ENCODE data around the gene ZNF30. TPM values are rescaled to one million over a fixed set of nuclear protein-coding genes. Genes with fewer than 3 reads are reported as not detected.

Gene ZNF30
- total RNA-seq, 2 experiments from 2014 or later = 4.2 to 4.4 TPM

- no peak for TF ChIP-seq CTCF (IDR thresholded peaks at IDR 0.05)
- H3K4me3 Mint-ChIP-seq = no peak overlapping the region
- DNase-seq (no peak), ATAC-seq (no peak)
- no peak overlapping the region for H3K27ac Mint-ChIP-seq
- POLR2A ChIA-PET = interaction anchor here (0.7 to 1.6 kb wide), 4 partner anchors 30 to 133 kb away, joined by 3 to 8 read pairs (median 4); no protein-coding TSS in a partner anchor
- peaks cover 24% of the 10 kb centered on the region for H3K4me1 Mint-ChIP-seq (ENCODE audit: low read depth)
- peaks cover 26% of the 10 kb centered on the region for H3K9me3 Mint-ChIP-seq
- H3K27me3 Mint-ChIP-seq = no peaks in the 10 kb centered on the region
- no peaks in the 10 kb centered on the region for H3K36me3 Mint-ChIP-seq (ENCODE audit: low read depth)
- CTCF ChIA-PET = interaction anchor here (0.6 to 4.7 kb wide), 29 partner anchors 8 to 134 kb away, joined by 3 to 92 read pairs (median 4); partner anchors contain the start of genes GRAMD1A and ZNF30
- intact Hi-C loops (cut with micrococcal nuclease) = loop anchor here (2.0 kb wide), 1 partner anchor 41 kb away; no protein-coding TSS in a partner anchor
Observed at GRCh38 chr19:34972163-34972705, 45.5 kb downstream of the ZNF30 start.

GRCh38 chr19:34974646-34975045, 47.9 kb downstream of the ZNF30 start:
- ChIA-PET POLR2A (interaction anchor here (0.9 kb wide), 1 partner anchor 11 kb away, joined by 3 read pairs; the partner anchor contains the start of gene ZNF792), CTCF (interaction anchor here (1.0 to 4.7 kb wide), 5 partner anchors 21 to 69 kb away, joined by 3 to 92 read pairs (median 4); partner anchors contain the start of gene ZNF30)
- Mint-ChIP-seq H3K4me3 (no peak overlapping the region), H3K36me3 (ENCODE audit: low read depth) (no peaks in the 10 kb centered on the region), H3K27me3 (no peaks in the 10 kb centered on the region), H3K27ac (no peak overlapping the region), H3K4me1 (ENCODE audit: low read depth) (peaks cover 24% of the 10 kb centered on the region), H3K9me3 (peaks cover 14% of the 10 kb centered on the region)
- intact Hi-C loops (cut with micrococcal nuclease) = no loop called here
- no peak for TF ChIP-seq CTCF (IDR thresholded peaks at IDR 0.05)
- no peak for ATAC-seq
- no peak for DNase-seq

GRCh38 chr19:34975056-34975455, 48.4 kb downstream of the ZNF30 start:
- no peak for ATAC-seq
- POLR2A ChIA-PET = no interaction called here
- H3K4me3 Mint-ChIP-seq = no peak overlapping the region
- intact Hi-C loops (cut with micrococcal nuclease) = no loop called here
- CTCF ChIA-PET = interaction anchor here (1.2 to 4.7 kb wide), 2 partner anchors 21 to 37 kb away, joined by 3 to 92 read pairs; no protein-coding TSS in a partner anchor
- peaks cover 11% of the 10 kb centered on the region for H3K9me3 Mint-ChIP-seq
- DNase-seq = no peak
- H3K4me1 Mint-ChIP-seq (ENCODE audit: low read depth) = peaks cover 24% of the 10 kb centered on the region
- H3K36me3 Mint-ChIP-seq (ENCODE audit: low read depth) = no peaks in the 10 kb centered on the region
- no peaks in the 10 kb centered on the region for H3K27me3 Mint-ChIP-seq
- TF ChIP-seq CTCF (IDR thresholded peaks at IDR 0.05) = no peak
- H3K27ac Mint-ChIP-seq = no peak overlapping the region

- no peak overlapping the region for H3K4me3 Mint-ChIP-seq
- POLR2A ChIA-PET = interaction anchor here (0.6 to 1.0 kb wide), 3 partner anchors 17 to 51 kb away, joined by 3 read pairs; no protein-coding TSS in a partner anchor
- DNase-seq (no peak), ATAC-seq (no peak)
- H3K36me3 Mint-ChIP-seq (ENCODE audit: low read depth) = no peaks in the 10 kb centered on the region
- no peak for TF ChIP-seq CTCF (IDR thresholded peaks at IDR 0.05)
- no peak overlapping the region for H3K27ac Mint-ChIP-seq
- CTCF ChIA-PET = interaction anchor here (1.2 to 1.3 kb wide), 3 partner anchors 36 to 38 kb away, joined by 4 to 6 read pairs (median 4); no protein-coding TSS in a partner anchor
- intact Hi-C loops (cut with micrococcal nuclease) = no loop called here
- no peaks in the 10 kb centered on the region for H3K27me3 Mint-ChIP-seq
- peaks cover 8% of the 10 kb centered on the region for H3K9me3 Mint-ChIP-seq
- peaks cover 24% of the 10 kb centered on the region for H3K4me1 Mint-ChIP-seq (ENCODE audit: low read depth)
Observed at GRCh38 chr19:34976611-34977010, 49.9 kb downstream of the ZNF30 start.

Data from activated CD8-positive, alpha-beta T cell treated with anti-CD3 and anti-CD28 coated beads for 36 hours (primary cell).